NCI-H510A treated with DMSO at 0.1 percent for 48 hours (cell line): ENCODE measurements around the gene HNRNPDL.
"Not testable (repeated sequence)": the region's sequence is repeated elsewhere in the genome, so short reads cannot be mapped to it uniquely, and the experiment has no call there.

Experiments
- DNase-seq: peaks from one replicate; lab custom pipeline; 2025; lab: John Stamatoyannopoulos, UW

The HNRNPDL gene

GRCh38 chr4:82386312-82386711 is 44.0 kb downstream of the HNRNPDL start:
- DNase-seq: not testable (repeated sequence)

GRCh38 chr4:82382751-82383150 is 47.5 kb downstream of the HNRNPDL start:
- no peak for DNase-seq

GRCh38 chr4:82381661-82382296 is 48.5 kb downstream of the HNRNPDL start:
- no peak for DNase-seq

GRCh38 chr4:82381235-82381634 is 49.0 kb downstream of the HNRNPDL start:
- DNase-seq: no peak

- DNase-seq: no peak
These were observed 49.4 kb downstream of the HNRNPDL start for GRCh38 chr4:82380831-82381230.

- no peak for DNase-seq
These were observed 49.9 kb downstream of the HNRNPDL start for GRCh38 chr4:82380344-82380743.

- DNase-seq: no peak
These were observed 54.2 kb downstream of the HNRNPDL start for GRCh38 chr4:82376109-82376508.

- peak; percentile 98 for DNase-seq
These were observed 56.2 kb downstream of the HNRNPDL start, which contains the start of gene HNRNPD for GRCh38 chr4:82373816-82374625. Gene HNRNPD (minus strand): TSS chr4:82373991. CDS start chr4:82373678, 313 bp downstream.

- no peak for DNase-seq
These were observed 56.8 kb downstream of the HNRNPDL start for GRCh38 chr4:82373486-82373815.
